BLaER1 treated with 17β-estradiol and CSF1 and Interleukin-3, amounts not matched to agents 10 nM and 100 nM (cell line): ENCODE measurements around the gene CELSR1.

Source experiments
- H3K27ac ChIP-seq, 11 experiments: shearing (Covaris generic); formaldehyde crosslinking; 2 replicates each; pipeline ENCODE4 v1.8.1; 2022
- H3K27me3 ChIP-seq, 11 experiments: shearing (Covaris generic); formaldehyde crosslinking; 2 replicates each; pipeline ENCODE4 v1.8.1; 2022
- H3K36me3 ChIP-seq, 11 experiments: shearing (Covaris generic); formaldehyde crosslinking; 2 replicates each; pipeline ENCODE4 v1.8.1; 2022
- H3K4me1 ChIP-seq, 10 experiments: shearing (Covaris generic); formaldehyde crosslinking; 2 replicates each; pipeline ENCODE4 v1.8.1; 2022
- H3K4me2 ChIP-seq, 11 experiments: shearing (Covaris generic); formaldehyde crosslinking; 2 replicates each; pipeline ENCODE4 v1.8.1; 2022
- H3K4me3 ChIP-seq, 10 experiments: shearing (Covaris generic); formaldehyde crosslinking; 2 replicates each; pipeline ENCODE4 v1.8.1; 2022
- H3K9ac ChIP-seq, 11 experiments: shearing (Covaris generic); formaldehyde crosslinking; 2 replicates each; pipeline ENCODE4 v1.8.1; 2022
- H3K9me3 ChIP-seq, 11 experiments: shearing (Covaris generic); formaldehyde crosslinking; replicated peaks in 1 of 11; 2 replicates each; pipeline ENCODE4 v1.8.1; 2022
- H4K20me1 ChIP-seq, 11 experiments: shearing (Covaris generic); formaldehyde crosslinking; 2 replicates each; pipeline ENCODE4 v1.8.1; 2022
- Cebpa-rat ChIP-seq, 11 experiments: shearing (Covaris generic); IDR thresholded peaks; 2 replicates each; pipeline ENCODE4 v1.8.1; 2022

CELSR1 gene

DNA sequence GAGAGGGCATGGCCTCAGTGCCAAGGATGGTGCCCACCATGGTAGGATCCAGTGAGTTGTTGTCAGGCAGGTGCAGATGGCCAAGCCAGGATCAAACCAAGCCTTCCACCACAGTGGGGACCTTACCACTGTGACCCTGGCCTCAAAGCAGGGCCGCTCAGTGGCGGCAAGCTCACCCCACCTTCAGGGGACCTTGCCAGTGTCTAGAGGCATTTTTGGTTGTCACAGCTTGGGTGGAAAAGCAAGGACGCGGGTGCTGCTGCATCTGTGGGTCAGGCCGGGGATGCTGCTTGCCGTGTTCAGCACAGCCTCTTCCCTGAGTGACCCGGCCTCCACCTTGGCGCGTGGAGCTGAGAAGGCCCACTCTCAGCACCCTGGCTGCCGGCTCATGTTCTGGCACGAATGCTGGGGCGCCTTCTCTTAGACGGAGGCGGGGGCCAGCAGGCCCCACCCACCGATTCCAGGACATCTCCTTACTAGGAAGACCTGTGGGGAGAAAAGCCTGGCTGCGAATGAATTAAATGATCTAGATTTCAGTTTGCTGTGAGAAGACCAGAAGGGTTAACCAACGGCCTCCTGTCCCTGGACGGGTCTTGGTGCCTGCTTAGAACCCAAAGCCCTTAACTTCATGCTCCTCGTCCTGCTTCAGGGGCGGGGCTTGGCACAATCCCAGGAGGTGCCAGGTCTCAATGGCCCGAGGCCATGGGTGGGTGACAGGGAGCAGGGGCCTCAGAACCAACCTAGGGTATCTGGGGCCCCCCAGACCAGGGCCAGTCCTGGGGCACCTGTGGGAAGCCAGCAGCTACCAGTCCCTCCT lies 183.0 kb downstream of the CELSR1 start:
- Histone ChIP-seq H3K27ac (peak overlapping the region in 1 of 11 experiments; percentile 49; a peak in 1 of 22 replicates), H3K27me3 (no peaks in the 10 kb centered on the region), H3K4me1 (peaks cover 15 to 67% (median 59%) of the 10 kb centered on the region in 10 experiments), H3K4me2 (peak overlapping the region in 7 of 11 experiments; percentile 81 to 91 (median 85); a peak in 12 of 22 replicates), H3K36me3 (peaks cover 55 to 92% (median 86%) of the 10 kb centered on the region in 11 experiments), H4K20me1 (peaks cover 39 to 100% (median 97%) of the 10 kb centered on the region in 11 experiments; a peak in 21 of 22 replicates), H3K9me3 (no peaks in the 10 kb centered on the region), H3K9ac (peak overlapping the region in 3 of 11 experiments; percentile 31 to 37 (median 34); a peak in 3 of 22 replicates), H3K4me3 (no peak overlapping the region)
- TF ChIP-seq Cebpa-rat (IDR thresholded peaks at IDR 0.05): no peak

DNA sequence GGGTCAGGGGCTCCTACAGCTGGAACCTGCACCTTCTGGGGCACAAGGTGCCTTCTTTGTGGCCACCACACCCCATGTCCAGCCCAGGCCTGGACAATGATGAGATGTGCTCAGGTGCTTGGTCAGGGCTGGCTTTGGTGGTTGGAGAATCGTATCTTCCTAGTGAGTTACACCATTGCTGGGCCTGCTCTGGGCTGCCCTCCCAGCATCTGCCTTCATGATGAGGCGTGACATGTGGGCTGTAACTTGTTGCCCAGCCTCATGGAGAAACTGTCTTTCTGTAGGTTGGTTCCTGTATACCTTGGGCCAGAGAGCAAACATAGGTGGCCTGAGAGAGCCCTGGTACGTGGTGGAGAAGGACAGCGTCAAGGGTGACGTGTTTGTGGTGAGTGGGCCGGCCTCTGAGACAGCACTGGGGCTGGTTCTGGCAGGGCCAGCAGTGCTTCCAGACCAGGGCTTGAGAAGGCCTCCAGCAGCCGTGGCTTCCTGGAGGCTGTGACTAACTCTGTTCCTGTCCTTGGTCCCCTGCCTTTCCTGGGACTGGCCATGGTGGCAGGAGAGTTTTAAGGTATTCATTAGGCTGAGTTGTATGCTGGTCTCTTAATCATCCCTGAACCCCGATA lies 183.8 kb downstream of the CELSR1 start:
- Histone ChIP-seq H3K4me1 (peaks cover 15 to 67% (median 59%) of the 10 kb centered on the region in 10 experiments), H3K36me3 (peaks cover 63 to 95% (median 88%) of the 10 kb centered on the region in 11 experiments), H3K27me3 (no peaks in the 10 kb centered on the region), H4K20me1 (peaks cover 39 to 100% (median 97%) of the 10 kb centered on the region in 11 experiments; a peak in 21 of 22 replicates), H3K4me3 (no peak overlapping the region; a peak in 1 of 20 replicates), H3K27ac (peak overlapping the region in 4 of 11 experiments; percentile 13 to 49 (median 33); a peak in 4 of 22 replicates), H3K9ac (peak overlapping the region in 7 of 11 experiments; percentile 14 to 46 (median 36); a peak in 9 of 22 replicates), H3K4me2 (peak overlapping the region in 9 of 11 experiments; percentile 4 to 91 (median 75); a peak in 16 of 22 replicates), H3K9me3 (no peaks in the 10 kb centered on the region)
- no peak for TF ChIP-seq Cebpa-rat (IDR thresholded peaks at IDR 0.05)

DNA sequence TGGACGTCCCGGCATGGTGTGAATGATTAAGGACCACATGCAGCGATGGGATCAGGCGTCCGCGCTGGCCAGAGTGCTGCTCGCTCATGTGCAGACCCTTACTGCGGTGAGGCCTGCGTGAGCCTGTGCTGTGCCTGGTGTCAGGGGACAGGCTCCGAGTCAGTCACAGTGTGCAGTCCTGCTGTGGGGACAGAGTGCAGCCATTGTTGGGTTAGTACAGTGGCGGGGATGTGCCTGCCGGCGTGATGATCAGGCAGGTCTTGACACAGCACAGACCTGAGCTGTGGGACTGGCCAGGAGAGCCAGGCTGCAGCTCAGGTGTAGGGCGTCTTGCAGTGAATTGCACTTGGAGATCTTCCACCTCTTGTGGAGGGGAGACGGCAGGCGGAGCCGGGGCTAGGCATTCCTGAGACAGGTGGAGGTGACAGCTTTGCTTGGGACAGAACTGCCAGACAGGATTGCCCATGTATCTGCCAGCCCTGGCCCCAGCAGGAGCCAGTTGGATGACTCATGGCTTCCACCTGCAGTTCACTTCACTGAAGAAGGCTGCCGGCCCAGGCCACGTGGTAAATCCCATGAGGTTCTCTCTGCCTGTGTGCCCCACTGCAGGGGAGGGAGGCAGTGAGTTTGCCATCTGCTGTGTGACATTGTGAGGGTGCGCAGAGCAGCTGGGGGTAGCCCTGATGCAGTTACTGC lies 184.6 kb downstream of the CELSR1 start:
- no peaks in the 10 kb centered on the region for H3K27me3 ChIP-seq
- peaks cover 46 to 100% (median 97%) of the 10 kb centered on the region in 11 experiments; a peak in 21 of 22 replicates for H4K20me1 ChIP-seq
- H3K9me3 ChIP-seq: no peaks in the 10 kb centered on the region
- peak overlapping the region in 7 of 11 experiments; percentile 14 to 46 (median 36); a peak in 8 of 22 replicates for H3K9ac ChIP-seq
- H3K27ac ChIP-seq: peak overlapping the region in 4 of 11 experiments; percentile 3 to 49 (median 28); a peak in 5 of 22 replicates
- no peak overlapping the region; a peak in 1 of 20 replicates for H3K4me3 ChIP-seq
- TF ChIP-seq Cebpa-rat (IDR thresholded peaks at IDR 0.05): no peak
- peak overlapping the region in 9 of 11 experiments; percentile 4 to 91 (median 75); a peak in 16 of 22 replicates for H3K4me2 ChIP-seq
- peaks cover 15 to 62% (median 59%) of the 10 kb centered on the region in 10 experiments for H3K4me1 ChIP-seq
- H3K36me3 ChIP-seq: peaks cover 71 to 95% (median 88%) of the 10 kb centered on the region in 11 experiments

DNA sequence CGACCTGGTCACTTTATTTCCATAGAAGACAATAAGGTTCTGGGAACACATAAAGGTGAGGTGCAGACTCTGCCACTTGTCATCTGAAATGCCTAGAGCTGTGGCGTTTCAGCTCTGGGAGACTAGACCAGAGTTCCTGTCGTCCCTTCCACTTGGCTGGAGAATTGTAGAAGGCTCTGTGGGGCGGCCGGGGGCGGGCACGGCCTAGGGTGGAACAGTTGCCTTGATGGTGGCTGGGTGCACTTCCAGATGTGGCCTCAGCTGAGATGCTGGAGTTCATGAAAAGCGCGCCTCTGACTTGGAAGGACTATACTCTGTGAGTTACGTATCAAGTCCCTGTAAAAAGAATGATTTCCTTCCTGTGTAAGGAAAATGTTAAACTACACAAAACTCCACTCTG lies 185.1 kb downstream of the CELSR1 start:
- H4K20me1 ChIP-seq: peaks cover 48 to 100% (median 97%) of the 10 kb centered on the region in 11 experiments; a peak in 21 of 22 replicates
- peaks cover 76 to 95% (median 88%) of the 10 kb centered on the region in 11 experiments for H3K36me3 ChIP-seq

DNA sequence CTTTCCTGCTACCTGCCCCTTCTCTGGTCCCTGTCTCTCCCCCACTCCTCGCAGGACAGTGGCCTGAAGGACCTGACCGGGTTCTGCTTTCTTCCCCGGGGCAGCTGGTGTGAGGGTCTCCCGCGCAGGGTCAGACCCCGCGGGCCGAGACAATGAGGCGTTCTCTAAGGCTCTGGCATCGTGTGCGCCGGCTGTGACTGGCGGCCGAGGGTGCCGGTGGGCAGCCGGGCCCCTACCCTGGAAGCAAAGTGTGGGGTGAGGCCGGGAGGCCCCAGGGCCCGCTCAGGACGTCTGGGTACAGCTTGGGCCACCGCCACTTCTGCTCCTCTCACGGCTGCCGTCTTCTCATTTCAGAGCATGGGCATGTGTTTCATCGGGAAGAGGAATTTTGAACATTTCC lies 185.7 kb downstream of the CELSR1 start:
- no peak for TF ChIP-seq Cebpa-rat (IDR thresholded peaks at IDR 0.05)
- Histone ChIP-seq H3K4me3 (no peak overlapping the region), H3K9ac (peak overlapping the region in 2 of 11 experiments; percentile 6 to 19; a peak in 2 of 22 replicates), H3K9me3 (no peaks in the 10 kb centered on the region), H3K27ac (peak overlapping the region in 2 of 11 experiments; percentile 42 to 49; a peak in 2 of 22 replicates), H3K4me1 (peaks cover 14 to 55% (median 51%) of the 10 kb centered on the region in 10 experiments), H3K27me3 (no peaks in the 10 kb centered on the region), H4K20me1 (peaks cover 48 to 100% (median 97%) of the 10 kb centered on the region in 11 experiments; a peak in 21 of 22 replicates), H3K36me3 (peaks cover 80 to 95% (median 88%) of the 10 kb centered on the region in 11 experiments), H3K4me2 (peak overlapping the region in 5 of 11 experiments; percentile 61 to 91 (median 87); a peak in 5 of 22 replicates)

More for the DNA sequence above, 185.1 kb downstream of the CELSR1 start:
- H3K4me3 ChIP-seq: no peak overlapping the region
- H3K27me3 ChIP-seq: no peaks in the 10 kb centered on the region
- peak overlapping the region in 4 of 11 experiments; percentile 6 to 46 (median 28); a peak in 6 of 22 replicates for H3K9ac ChIP-seq
- peak overlapping the region in 8 of 11 experiments; percentile 54 to 91 (median 80); a peak in 15 of 22 replicates for H3K4me2 ChIP-seq
- no peaks in the 10 kb centered on the region for H3K9me3 ChIP-seq
- TF ChIP-seq Cebpa-rat (IDR thresholded peaks at IDR 0.05): no peak
- peaks cover 15 to 60% (median 56%) of the 10 kb centered on the region in 10 experiments for H3K4me1 ChIP-seq
- H3K27ac ChIP-seq: peak overlapping the region in 3 of 11 experiments; percentile 3 to 49 (median 42); a peak in 3 of 22 replicates

DNA sequence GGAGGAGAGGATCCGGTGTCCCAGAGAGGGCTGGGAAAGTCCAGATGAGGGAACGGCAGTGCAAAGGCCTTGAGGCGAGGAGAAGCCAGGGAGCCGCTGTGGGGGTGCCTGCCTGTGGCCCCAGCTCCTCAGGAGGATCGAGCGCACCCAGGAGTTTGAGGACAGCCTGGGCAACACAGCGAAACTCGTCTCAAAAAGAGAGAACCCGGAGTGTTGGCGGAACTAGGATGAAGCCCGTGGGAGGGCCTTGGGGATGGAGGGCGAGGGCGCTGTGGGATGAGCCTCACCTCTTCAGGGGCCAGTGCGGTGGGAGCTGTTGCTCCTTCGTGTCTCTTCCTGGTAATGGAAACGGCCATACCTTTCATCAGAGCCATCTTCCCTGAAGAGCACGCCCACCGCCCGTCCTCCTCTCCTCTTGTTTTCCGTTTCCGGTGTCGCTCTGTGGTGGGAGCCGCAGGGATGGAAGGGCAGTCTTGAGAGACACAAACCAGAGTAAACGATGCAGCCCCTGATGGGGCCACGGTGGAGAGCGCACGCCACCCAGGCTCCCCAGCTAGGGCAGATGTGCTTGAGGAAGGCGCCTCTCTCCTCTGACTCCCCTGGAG lies 186.2 kb downstream of the CELSR1 start:
- no peak overlapping the region for H3K4me3 ChIP-seq
- H3K4me1 ChIP-seq: peaks cover 8 to 50% (median 46%) of the 10 kb centered on the region in 10 experiments
- no peaks in the 10 kb centered on the region for H3K9me3 ChIP-seq
- TF ChIP-seq Cebpa-rat (IDR thresholded peaks at IDR 0.05): no peak
- H3K36me3 ChIP-seq: peaks cover 85 to 96% (median 90%) of the 10 kb centered on the region in 11 experiments
- peak overlapping the region in 3 of 11 experiments; percentile 3 to 9 (median 6); a peak in 2 of 22 replicates for H3K9ac ChIP-seq
- peak overlapping the region in 2 of 11 experiments; percentile 42 to 49; a peak in 2 of 22 replicates for H3K27ac ChIP-seq
- H3K27me3 ChIP-seq: no peaks in the 10 kb centered on the region
- H4K20me1 ChIP-seq: peaks cover 47 to 99% (median 97%) of the 10 kb centered on the region in 11 experiments; a peak in 21 of 22 replicates
- H3K4me2 ChIP-seq: no peak overlapping the region

DNA sequence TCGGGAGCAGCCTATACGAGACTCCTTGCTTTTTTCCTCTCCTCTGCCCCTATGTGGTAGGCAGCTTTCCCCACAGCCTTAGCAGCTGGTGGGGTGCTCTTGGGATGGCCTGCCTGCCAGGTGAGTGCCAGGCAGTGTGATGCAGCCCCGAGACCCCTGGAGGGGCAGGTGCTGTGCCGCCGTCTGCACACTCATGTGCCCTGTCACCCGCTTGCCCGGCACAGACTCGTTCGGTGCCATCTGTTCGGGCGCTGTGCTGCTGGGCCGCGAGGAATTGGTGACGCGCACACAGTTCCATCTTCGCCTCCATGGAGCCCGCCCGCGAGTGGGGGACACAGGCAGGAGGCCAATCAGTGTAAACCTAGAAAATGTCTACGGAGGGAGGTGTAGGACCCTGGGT lies 186.8 kb downstream of the CELSR1 start:
- no peak for TF ChIP-seq Cebpa-rat (IDR thresholded peaks at IDR 0.05)
- Histone ChIP-seq H3K9ac (no peak overlapping the region), H3K27ac (no peak overlapping the region), H3K27me3 (no peaks in the 10 kb centered on the region), H3K4me3 (no peak overlapping the region), H3K4me1 (peaks cover 2 to 44% (median 40%) of the 10 kb centered on the region in 10 experiments), H4K20me1 (peaks cover 45 to 99% (median 97%) of the 10 kb centered on the region in 11 experiments; a peak in 21 of 22 replicates), H3K9me3 (no peaks in the 10 kb centered on the region), H3K4me2 (no peak overlapping the region), H3K36me3 (peaks cover 91 to 98% (median 96%) of the 10 kb centered on the region in 11 experiments)
